DOHH2 (cell line): ENCODE data around the gene CTSZ.

Source experiments
- H3F3A ChIP-seq: fragments of 200-600 bp; sonication (generic), shearing (Covaris generic); 2 replicates; pipeline ENCODE4 v1.6.0; 2016; ENCODE audit warnings: antibody characterized with exemption, mild to moderate bottlenecking; ENCODE audit not compliant: control insufficient read depth, insufficient read depth
- H3K27ac ChIP-seq: fragments of 200-600 bp; sonication (generic); 2 replicates; pipeline ENCODE4 v1.5.1; 2014; ENCODE audit warnings: low read depth, mild to moderate bottlenecking, low read length, moderate library complexity
- H3K27me3 ChIP-seq: fragments of 200-600 bp; sonication (generic); 2 replicates; pipeline ENCODE4 v1.6.1; 2014; ENCODE audit warnings: mild to moderate bottlenecking, low read length, mixed read lengths; ENCODE audit not compliant: control insufficient read depth
- H3K36me3 ChIP-seq: fragments of 200-600 bp; sonication (generic); 2 replicates; pipeline ENCODE4 v1.6.1; 2014; ENCODE audit warnings: mild to moderate bottlenecking, low read length, moderate library complexity, mixed read lengths; ENCODE audit not compliant: control insufficient read depth
- H3K4me1 ChIP-seq: fragments of 200-600 bp; sonication (generic); 2 replicates; pipeline ENCODE4 v1.6.1; 2014; ENCODE audit warnings: mild to moderate bottlenecking, low read length, mixed read lengths; ENCODE audit not compliant: control insufficient read depth
- H3K4me2 ChIP-seq: fragments of 200-600 bp; sonication (generic); 2 replicates; pipeline ENCODE4 v1.6.0; 2014; ENCODE audit warnings: mild to moderate bottlenecking, low read length, moderate library complexity
- H3K4me3 ChIP-seq: fragments of 200-600 bp; sonication (generic); 2 replicates; pipeline ENCODE4 v1.5.1; 2014; ENCODE audit warnings: mild to moderate bottlenecking, low read length, mixed read lengths
- H3K79me2 ChIP-seq: fragments of 200-600 bp; sonication (generic); 2 replicates; pipeline ENCODE4 v1.6.1; 2014; ENCODE audit warnings: mild to moderate bottlenecking, low read length, mixed read lengths; ENCODE audit not compliant: control insufficient read depth
- H3K9me2 ChIP-seq: fragments of 200-600 bp; sonication (generic); replicated peaks from 2 replicates; pipeline ENCODE4 v1.6.1; 2014; ENCODE audit warnings: mild to moderate bottlenecking, low read length, mixed read lengths; ENCODE audit not compliant: control insufficient read depth
- H3K9me3 ChIP-seq: fragments of 200-600 bp; sonication (generic); 2 replicates; pipeline ENCODE4 v1.6.1; 2014; ENCODE audit warnings: antibody characterized with exemption, low read length, mixed read lengths; ENCODE audit not compliant: control insufficient read depth, insufficient read depth
- H4K20me1 ChIP-seq: fragments of 200-600 bp; sonication (generic); 2 replicates; pipeline ENCODE4 v1.6.0; 2014; ENCODE audit warnings: low read depth, mild to moderate bottlenecking, antibody characterized with exemption, low read length, moderate library complexity; ENCODE audit not compliant: control insufficient read depth, insufficient read depth
- EZH2phosphoT487 ChIP-seq: fragments of 200-600 bp; sonication (generic); IDR thresholded peaks from 2 replicates; pipeline ENCODE4 v1.6.1; 2017; ENCODE audit warnings: borderline replicate concordance, mild to moderate bottlenecking, antibody characterized with exemption, low read length, moderate library complexity, mixed read lengths
- TF ChIP-seq, protein P1 (sequence below): fragments of 200-600 bp; sonication (generic); IDR thresholded peaks from one replicate; pipeline ENCODE4 v1.5.1; 2014; ENCODE audit warnings: antibody characterized with exemption, mild to moderate bottlenecking, low read depth, low read length; ENCODE audit not compliant: poor library complexity, severe bottlenecking

CTSZ gene

DNA sequence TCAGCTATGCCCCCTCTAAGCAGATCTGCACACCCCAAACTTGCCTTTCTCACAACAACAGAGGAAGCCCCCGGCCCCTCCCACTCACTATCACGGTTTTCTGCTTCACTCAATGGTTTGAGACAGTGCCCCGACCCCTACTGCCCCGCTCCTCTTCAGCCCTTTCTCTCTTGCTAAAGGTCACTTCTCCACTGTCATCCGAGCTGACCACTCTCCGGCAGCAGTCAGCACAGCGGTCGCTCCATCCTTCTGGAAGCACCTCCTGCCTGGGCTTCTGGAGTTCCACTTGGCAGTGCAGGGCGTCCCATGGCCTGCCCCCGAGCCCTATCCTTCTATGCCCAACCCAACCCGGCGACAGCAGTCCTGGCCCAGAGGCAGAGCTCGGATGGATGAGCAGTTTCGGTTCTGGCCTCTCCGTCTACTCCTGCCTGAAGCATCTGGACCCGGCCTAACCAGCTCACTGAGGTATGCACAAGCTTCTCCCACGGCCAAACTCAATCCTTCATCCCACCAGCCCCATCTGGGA is 4.1 kb downstream of the CTSZ start:
- H3K27me3 ChIP-seq: no peaks in the 10 kb centered on the region
- H4K20me1 ChIP-seq: peaks cover 16% of the 10 kb centered on the region; the same call in 1 of the 2 replicates
- H3K27ac ChIP-seq: no peak overlapping the region
- H3F3A ChIP-seq: peaks cover 15% of the 10 kb centered on the region
- H3K4me1 ChIP-seq: peaks cover 38% of the 10 kb centered on the region
- H3K9me3 ChIP-seq: no peaks in the 10 kb centered on the region
- TF ChIP-seq, protein P1, sequence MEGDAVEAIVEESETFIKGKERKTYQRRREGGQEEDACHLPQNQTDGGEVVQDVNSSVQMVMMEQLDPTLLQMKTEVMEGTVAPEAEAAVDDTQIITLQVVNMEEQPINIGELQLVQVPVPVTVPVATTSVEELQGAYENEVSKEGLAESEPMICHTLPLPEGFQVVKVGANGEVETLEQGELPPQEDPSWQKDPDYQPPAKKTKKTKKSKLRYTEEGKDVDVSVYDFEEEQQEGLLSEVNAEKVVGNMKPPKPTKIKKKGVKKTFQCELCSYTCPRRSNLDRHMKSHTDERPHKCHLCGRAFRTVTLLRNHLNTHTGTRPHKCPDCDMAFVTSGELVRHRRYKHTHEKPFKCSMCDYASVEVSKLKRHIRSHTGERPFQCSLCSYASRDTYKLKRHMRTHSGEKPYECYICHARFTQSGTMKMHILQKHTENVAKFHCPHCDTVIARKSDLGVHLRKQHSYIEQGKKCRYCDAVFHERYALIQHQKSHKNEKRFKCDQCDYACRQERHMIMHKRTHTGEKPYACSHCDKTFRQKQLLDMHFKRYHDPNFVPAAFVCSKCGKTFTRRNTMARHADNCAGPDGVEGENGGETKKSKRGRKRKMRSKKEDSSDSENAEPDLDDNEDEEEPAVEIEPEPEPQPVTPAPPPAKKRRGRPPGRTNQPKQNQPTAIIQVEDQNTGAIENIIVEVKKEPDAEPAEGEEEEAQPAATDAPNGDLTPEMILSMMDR: no peak
- TF ChIP-seq EZH2phosphoT487: no peak
- peaks cover 70% of the 10 kb centered on the region for H3K36me3 ChIP-seq
- no peaks in the 10 kb centered on the region for H3K9me2 ChIP-seq
- no peak overlapping the region for H3K4me2 ChIP-seq
- H3K4me3 ChIP-seq: no peak overlapping the region
- peaks cover 58% of the 10 kb centered on the region for H3K79me2 ChIP-seq

DNA sequence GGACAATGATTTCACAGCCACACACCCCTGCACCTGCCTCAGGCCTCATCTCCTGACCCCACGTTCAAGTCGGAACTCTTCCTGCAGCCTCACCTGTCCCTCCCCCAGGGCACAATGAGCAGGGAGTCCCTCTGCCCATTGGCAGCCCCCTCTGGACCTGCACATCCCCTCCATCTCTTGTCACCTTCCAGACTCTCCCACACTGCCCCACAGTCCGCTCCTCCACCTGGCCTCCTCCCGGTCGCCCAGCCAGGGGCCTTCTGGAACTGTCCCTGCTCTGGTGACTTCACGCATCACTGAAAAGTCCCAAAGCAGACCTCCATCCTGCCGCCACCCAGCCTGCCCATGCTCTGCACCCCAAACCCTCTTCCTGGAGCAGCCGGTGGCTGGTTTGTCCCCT is 4.7 kb downstream of the CTSZ start:
- Histone ChIP-seq H3K27ac (no peak overlapping the region), H3K27me3 (no peaks in the 10 kb centered on the region), H3K36me3 (peaks cover 75% of the 10 kb centered on the region), H3K79me2 (peaks cover 58% of the 10 kb centered on the region), H3F3A (peaks cover 17% of the 10 kb centered on the region), H3K4me1 (peaks cover 33% of the 10 kb centered on the region), H3K4me2 (no peak overlapping the region), H4K20me1 (peaks cover 16% of the 10 kb centered on the region; the same call in 1 of the 2 replicates), H3K9me2 (no peaks in the 10 kb centered on the region), H3K4me3 (no peak overlapping the region), H3K9me3 (no peaks in the 10 kb centered on the region)
- no peak for TF ChIP-seq EZH2phosphoT487
- TF ChIP-seq, protein P1: no peak

DNA sequence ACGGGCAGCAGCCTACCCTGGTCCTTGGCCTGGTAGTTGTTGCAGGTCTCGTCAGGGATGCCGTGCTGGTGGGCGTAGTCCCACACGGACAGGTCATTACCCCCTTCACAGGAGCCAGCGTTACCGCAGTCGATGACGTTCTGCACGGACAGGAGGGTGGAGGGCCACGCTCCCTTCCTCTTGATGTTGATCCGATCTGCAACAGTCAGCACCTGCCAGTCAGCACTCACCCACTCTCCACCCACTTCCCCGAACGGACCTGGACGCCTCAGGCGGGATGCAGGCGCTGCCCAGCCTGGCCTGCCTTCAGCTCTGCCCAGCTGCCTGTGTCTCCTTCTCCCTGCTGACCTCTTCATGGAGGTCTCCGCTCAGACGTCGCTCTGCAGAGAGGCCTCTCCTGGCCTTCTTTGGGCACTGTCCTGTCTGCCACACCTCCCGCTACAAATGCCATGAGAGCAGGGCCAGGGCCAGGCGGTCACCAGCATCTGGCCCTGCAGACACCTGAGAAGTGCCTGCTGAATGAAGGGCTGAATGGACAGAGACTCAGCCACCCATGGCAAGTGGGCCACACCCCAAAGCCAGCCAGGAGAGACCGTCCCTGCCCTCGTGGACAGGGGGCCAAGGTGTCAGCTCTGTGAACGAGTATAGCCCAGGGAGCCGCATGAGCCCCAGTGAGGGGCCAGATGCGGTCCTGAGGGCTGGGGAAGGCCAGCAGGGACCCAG is 5.4 kb downstream of the CTSZ start:
- peaks cover 17% of the 10 kb centered on the region for H3F3A ChIP-seq
- H3K9me2 ChIP-seq: no peaks in the 10 kb centered on the region
- H3K4me1 ChIP-seq: peaks cover 31% of the 10 kb centered on the region
- no peak overlapping the region for H3K27ac ChIP-seq
- H3K27me3 ChIP-seq: no peaks in the 10 kb centered on the region
- H3K4me2 ChIP-seq: no peak overlapping the region
- peaks cover 16% of the 10 kb centered on the region; the same call in 1 of the 2 replicates for H4K20me1 ChIP-seq
- H3K9me3 ChIP-seq: no peaks in the 10 kb centered on the region
- H3K4me3 ChIP-seq: no peak overlapping the region
- H3K79me2 ChIP-seq: peaks cover 56% of the 10 kb centered on the region
- TF ChIP-seq, protein P1: no peak
- peaks cover 81% of the 10 kb centered on the region for H3K36me3 ChIP-seq
